ENCODE measurements around the gene CUTA. TPM values are rescaled to one million over a fixed set of nuclear protein-coding genes. Genes with fewer than 3 reads are reported as not detected.

Gene CUTA
- total RNA-seq (2021) = 257 and 264 TPM in 2 replicates
- long read RNA-seq, transcript CUTA-205 (5 exons, 1,054 nt) = major isoform, 46 of 155 reads
- long read RNA-seq, transcript CUTA-210 (6 exons, 769 nt) = minor isoform, 20 of 155 reads
- long read RNA-seq, transcript CUTA-203 (6 exons, 937 nt) = minor isoform, 30 of 155 reads
- long read RNA-seq, transcript CUTA-214 (6 exons, 661 nt) = minor isoform, 26 of 155 reads
- long read RNA-seq, partial matches to known transcripts = 6 of 155 reads
- long read RNA-seq, other reads (novel, unspliced or antisense) = 21 of 155 reads

GRCh38 chr6:33417903-33418689 lies at the start of gene CUTA:
Gene CUTA, minus strand, starts transcription at chr6:33418107. Its CDS starts 107 bp downstream, at chr6:33418000.
- Histone ChIP-seq H2BK120ac (ENCODE audit: low read depth, low read length, poor library complexity, severe bottlenecking) (no peak within 1 kb of the TSS), H2BK20ac (ENCODE audit: low read depth, low read length, poor library complexity, severe bottlenecking) (no peak within 1 kb of the TSS), H3K27ac (ENCODE audit: insufficient read length, low read depth, low read length) (peak within 1 kb of the TSS; percentile 84), H3K4ac (ENCODE audit: low read depth, low read length) (peak within 1 kb of the TSS; percentile 6; the same call in 1 of the 2 replicates), H3K23ac (ENCODE audit: insufficient read length, low read depth, low read length) (no peak within 1 kb of the TSS), H3K9ac (ENCODE audit: extremely low read depth, insufficient read length, low read length) (peak within 1 kb of the TSS; percentile 81), H2AK5ac (ENCODE audit: insufficient read length, low read length) (no peak within 1 kb of the TSS), H3K4me2 (ENCODE audit: insufficient read depth, insufficient read length, low read length) (peak within 1 kb of the TSS; percentile 96), H3K23me2 (ENCODE audit: insufficient read length, low read depth, low read length, poor library complexity, severe bottlenecking) (peaks cover 21% of the 10 kb centered on the region), H3K14ac (ENCODE audit: insufficient read depth, low read length) (peak within 1 kb of the TSS; percentile 39), H4K5ac (ENCODE audit: insufficient read length, low read depth, low read length) (peak within 1 kb of the TSS; percentile 7), H2BK5ac (ENCODE audit: insufficient read length, low read length) (peak within 1 kb of the TSS; percentile 25), H3K18ac (ENCODE audit: insufficient read length, low read depth, low read length) (peak within 1 kb of the TSS; percentile 50), H3K4me1 (ENCODE audit: insufficient read depth, low read length) (peaks cover 3% of the 10 kb centered on the region; the same call in 1 of the 2 replicates), H4K91ac (ENCODE audit: insufficient read length, low read depth, low read length) (no peak within 1 kb of the TSS), H2AFZ (ENCODE audit: low read length) (no peak within 1 kb of the TSS), H3K79me2 (ENCODE audit: insufficient read depth, low read length) (peaks cover 10% of the 10 kb centered on the region; the same call in 1 of the 2 replicates), H4K20me1 (ENCODE audit: control insufficient read depth, insufficient read depth, insufficient read length) (no peaks in the 10 kb centered on the region), H4K8ac (replicated peaks; ENCODE audit: insufficient read length, low read depth, low read length) (no peak within 1 kb of the TSS), H2BK12ac (ENCODE audit: insufficient read length, low read depth, low read length) (peak within 1 kb of the TSS; percentile 3), H2BK15ac (ENCODE audit: low read depth, low read length) (no peak within 1 kb of the TSS), H3K56ac (ENCODE audit: insufficient read length, low read depth, low read length) (no peak within 1 kb of the TSS), H3K9me3 (ENCODE audit: control insufficient read depth, low read depth, low read length) (no peaks in the 10 kb centered on the region), H3K27me3 (ENCODE audit: insufficient read depth, low read length) (no peaks in the 10 kb centered on the region), H3T11ph (ENCODE audit: low read length) (peak within 1 kb of the TSS; percentile 68), H3K79me1 (ENCODE audit: insufficient read depth, low read depth, low read length, poor library complexity, severe bottlenecking) (no peaks in the 10 kb centered on the region)
- H3K27ac Mint-ChIP-seq = peak within 1 kb of the TSS; percentile 98 to 100 (median 98)
- H3K27me3 Mint-ChIP-seq (ENCODE audit: low read depth) = peaks cover 1% of the 10 kb centered on the region
- DNase-seq = peak; percentile 100
- peaks cover 30 to 54% (median 50%) of the 10 kb centered on the region in 3 experiments for H3K36me3 Mint-ChIP-seq (ENCODE audit: insufficient read depth in 1 of 3, low read depth in 3 of 3)
- H3K9me3 Mint-ChIP-seq = no peaks in the 10 kb centered on the region
- peak; percentile 72 for TF ChIP-seq CTCF (conservative IDR thresholded peaks at IDR 0.05)
- peaks cover 53 to 69% of the 10 kb centered on the region in 2 experiments for H3K4me1 Mint-ChIP-seq
- H3K4me3 Mint-ChIP-seq = peak within 1 kb of the TSS; percentile 97 to 98
- no CpG with 5 or more reads among the region's 51 CpGs for WGBS (ENCODE audit: extremely low coverage, insufficient read length, low lambda C conversion rate)

Data from H9 (cell line).